Motor neuron (in vitro differentiated cells): ENCODE results near the gene BPNT1. TPM values are rescaled to one million over a fixed set of nuclear protein-coding genes. Genes with fewer than 3 reads are reported as not detected.

ENCODE experiments used
- ATAC-seq, 8 experiments: fragments of 200-7000 bp; cut with Tn5 transposase; replicated peaks in 6 of 8; 2 replicates each; pipeline ENCODE4 v1.8.0; 2021; ENCODE audit warnings: mild to moderate bottlenecking in 8 of 8, moderate library complexity in 8 of 8
- H3K27ac ChIP-seq, 2 donors: fragments of 250-450 bp; sonication (Bioruptor Pico); 2 replicates each; pipeline ENCODE4 v1.9.0; 2021; ENCODE audit warnings: antibody characterized with exemption in 2 of 2, mild to moderate bottlenecking in 2 of 2, moderate library complexity in 1 of 2
- H3K4me1 ChIP-seq, 2 donors: fragments of 250-450 bp; sonication (Bioruptor Pico); replicated peaks in 1 of 2; 2 replicates each; pipeline ENCODE4 v1.6.1; 2021; ENCODE audit warnings: antibody characterized with exemption in 2 of 2, mild to moderate bottlenecking in 2 of 2, moderate library complexity in 1 of 2
- H3K4me3 ChIP-seq, 5 donors: fragments of 250-450 bp; sonication (Bioruptor Pico); 2 replicates each; pipeline ENCODE4 v1.9.0; 2021; ENCODE audit warnings: antibody characterized with exemption in 5 of 5, mild to moderate bottlenecking in 5 of 5, moderate library complexity in 4 of 5
- WGBS, 10 experiments: fragments of 450-650 bp; shearing (Covaris generic); methylation state at CpG; one replicate each; pipeline ENCODE4 v1.0.0; 2022; 5-methylcytosine and 5-hydroxymethylcytosine counted together
- in situ Hi-C, 9 experiments: fragments of 400-800 bp; cut with MboI; loops; one replicate each; pipeline ENCODE4 v1.15.0; 2021; ENCODE audit warnings: low sequenced_read_pairs in 9 of 9, low pct_unique_long_range_greater_than_20kb in 2 of 9; ENCODE audit not compliant: unreplicated experiment in 9 of 9
- total RNA-seq, 8 experiments: library from RNA; unstranded; fragments of 300-600 nt; gene quantifications; 2 replicates each; pipeline versions ENCODE4 v1.2.3 to v1.2.4, GENCODE V29; 2022

The BPNT1 gene
- total RNA-seq, 8 experiments from 2014 or later = 17.9 to 31.0 (median 23.5) TPM

DNA sequence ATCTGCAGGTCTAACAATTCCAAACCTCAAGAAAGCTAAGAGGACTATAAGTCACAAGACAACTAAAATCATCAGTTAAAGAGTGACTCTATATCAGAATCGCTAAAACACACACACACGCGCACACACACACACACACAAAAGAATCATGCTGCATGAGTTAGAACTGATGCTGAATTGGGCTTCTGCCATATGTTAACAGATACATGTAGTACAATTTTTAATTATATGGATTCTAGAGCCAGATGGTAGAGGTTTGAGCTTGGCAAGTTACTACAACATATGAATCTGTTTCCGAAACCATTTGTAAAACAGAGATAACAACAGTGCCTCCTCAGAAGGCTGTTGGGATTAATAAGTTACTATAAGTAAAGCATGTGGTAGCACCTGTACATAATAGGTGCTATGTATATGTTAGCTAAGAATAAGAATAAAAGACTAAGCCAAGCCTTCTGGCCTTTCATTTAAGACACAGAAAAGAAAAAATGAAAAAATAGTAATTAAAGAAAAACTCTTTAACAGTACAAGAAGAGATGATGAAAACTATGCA, 61.2 kb downstream of the BPNT1 start:
- H3K4me3 ChIP-seq = no peak overlapping the region
- H3K27ac ChIP-seq = no peak overlapping the region
- ATAC-seq = no peak
- 72 to 98% (median 86%) methylated on average over 1 to 4 of the region's 4 CpGs for WGBS, 10 experiments
- in situ Hi-C loops = no loop called here
- no peaks in the 10 kb centered on the region for H3K4me1 ChIP-seq

DNA sequence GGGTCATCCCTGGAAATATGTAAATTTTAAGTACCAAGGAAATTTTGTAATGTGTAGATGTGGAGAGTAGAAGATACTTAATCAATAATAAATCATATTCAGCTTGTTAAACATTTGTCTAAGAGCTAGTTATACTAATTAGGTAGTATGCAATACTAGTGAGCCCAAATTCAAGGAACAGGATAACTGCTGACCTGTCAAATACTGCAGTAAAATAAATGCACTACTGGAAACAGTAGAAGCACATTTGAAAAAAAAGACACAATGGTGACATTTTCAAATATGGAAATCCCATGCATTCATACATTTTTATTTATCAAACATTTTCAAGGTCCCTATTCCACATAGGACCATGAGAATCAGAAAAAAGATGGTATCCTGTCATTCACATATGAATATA, 70.5 kb downstream of the BPNT1 start:
- Histone ChIP-seq H3K4me3 (no peak overlapping the region), H3K27ac (no peak overlapping the region), H3K4me1 (no peaks in the 10 kb centered on the region)
- ATAC-seq = no peak
- in situ Hi-C loops = loop anchor here in 1 of 9 experiments (25.0 kb wide), 1 partner anchor 93 kb away; no protein-coding TSS in a partner anchor

DNA sequence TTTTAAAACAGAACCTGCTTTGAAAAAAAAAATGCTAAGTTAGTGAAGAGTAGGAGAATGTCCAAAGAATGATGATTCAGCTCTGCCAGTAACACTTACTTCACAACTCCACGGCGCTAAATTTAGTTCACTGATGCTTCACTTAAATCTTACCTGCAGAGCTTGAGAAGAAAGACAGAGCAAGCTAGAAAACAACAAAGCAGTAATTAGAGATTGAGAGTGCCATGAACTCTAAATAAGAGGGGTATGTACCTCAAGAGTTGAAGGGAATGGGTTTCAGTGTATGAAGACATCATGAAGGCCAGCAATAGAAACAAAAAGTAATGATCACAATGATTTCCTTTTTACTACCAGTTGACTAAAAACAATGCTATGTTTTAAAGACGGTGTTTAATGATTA, 76.1 kb downstream of the BPNT1 start:
- H3K27ac ChIP-seq = no peak overlapping the region
- ATAC-seq = peak in 2 of 8 experiments; percentile 28 to 60
- H3K4me3 ChIP-seq = no peak overlapping the region
- WGBS, 10 experiments = 0 to 100% (median 89%) methylated on average over 1 to 3 of the region's 3 CpGs
- in situ Hi-C loops = loop anchor here in 1 of 9 experiments (25.0 kb wide), 1 partner anchor 99 kb away; no protein-coding TSS in a partner anchor
- H3K4me1 ChIP-seq = no peaks in the 10 kb centered on the region

DNA sequence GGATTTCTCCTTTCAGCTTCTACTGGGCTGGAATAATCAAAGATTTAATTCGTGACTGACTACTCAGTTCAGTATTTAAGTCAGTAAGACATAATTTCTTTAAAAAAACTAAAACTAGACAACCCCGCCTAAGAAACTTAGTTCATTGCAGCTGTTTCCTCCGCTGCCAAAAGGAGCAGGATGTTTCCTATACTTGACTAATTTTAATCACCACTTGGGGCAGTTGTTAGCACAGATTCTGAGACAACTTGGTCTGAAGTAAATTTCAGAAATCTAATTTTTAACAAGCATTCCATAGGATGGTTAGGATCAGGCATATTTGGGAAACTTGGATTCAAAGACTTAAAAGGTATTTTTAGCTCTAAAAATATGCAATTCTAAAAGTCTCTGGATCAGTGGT, 77.3 kb downstream of the BPNT1 start:
- Histone ChIP-seq H3K27ac (no peak overlapping the region), H3K4me1 (no peaks in the 10 kb centered on the region), H3K4me3 (no peak overlapping the region)
- in situ Hi-C loops = loop anchor here in 1 of 9 experiments (25.0 kb wide), 1 partner anchor 100 kb away; no protein-coding TSS in a partner anchor
- ATAC-seq = peak in 2 of 8 experiments; percentile 38 to 83
- WGBS, 10 experiments = 5 to 78% (median 58%) methylated on average over 2 to 3 of the region's 3 CpGs; no CpG with 5 or more reads in 1 of the 10 experiments

DNA sequence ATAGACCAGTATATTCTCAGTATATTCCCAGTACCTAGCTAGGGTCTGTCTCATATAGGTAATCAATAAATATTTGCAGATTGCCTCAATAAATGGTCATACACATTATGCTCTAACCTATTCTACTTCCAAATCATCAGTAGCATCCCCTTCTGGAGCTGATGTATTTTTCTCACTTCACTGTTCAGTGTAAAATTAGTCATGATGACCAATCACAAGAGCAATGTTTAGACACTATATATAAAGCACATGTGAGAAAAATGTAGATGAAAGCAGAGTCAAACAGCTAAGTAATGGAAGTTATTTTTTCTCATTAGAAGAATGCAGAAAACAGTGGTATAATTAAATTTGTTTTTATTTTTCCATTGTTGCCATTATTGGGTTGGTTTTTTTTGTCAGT, 78.0 kb downstream of the BPNT1 start:
- no peak for ATAC-seq
- in situ Hi-C loops = loop anchor here in 1 of 9 experiments (25.0 kb wide), 1 partner anchor 101 kb away; no protein-coding TSS in a partner anchor
- H3K4me3 ChIP-seq = no peak overlapping the region
- no peaks in the 10 kb centered on the region for H3K4me1 ChIP-seq
- no peak overlapping the region for H3K27ac ChIP-seq

Other genes with a start within 250 kb of the BPNT1 start
- 1 to 10 TPM in 5 of 8 experiments, under 1 TPM in 1, not detected in 2; 0.46 to 7.4 (median 2.9) TPM for gene SLC30A10, start 161.2 kb downstream of the BPNT1 start, total RNA-seq
- gene EPRS1, start 43.3 kb downstream of the BPNT1 start, total RNA-seq = 100 to 1,000 TPM in 7 of 8 experiments, 10 to 100 TPM in 1; 96.8 to 369 (median 144) TPM
- gene IARS2, start 4.3 kb upstream of the BPNT1 start, total RNA-seq = 10 to 100 TPM; 37.6 to 80.0 (median 48.1) TPM
- gene RAB3GAP2, start 182.7 kb upstream of the BPNT1 start, total RNA-seq = 10 to 100 TPM; 27.8 to 56.7 (median 40.4) TPM